Measurements from ENCODE around the gene AK3.

The AK3 gene

GRCh38 chr9:4739587-4740387 is 1.2 kb downstream of the AK3 start:
- no peak for TF ChIP-seq CTCF (conservative IDR thresholded peaks at IDR 0.05; ENCODE audit: low read length)
- DNase-seq (ENCODE audit: low read depth), result no peak
- H3K4me3 ChIP-seq (ENCODE audit: low read length), result peak overlapping the region; percentile 80

- no peak for DNase-seq (ENCODE audit: low read depth)
- TF ChIP-seq CTCF (conservative IDR thresholded peaks at IDR 0.05; ENCODE audit: low read length), result no peak
- H3K4me3 ChIP-seq (ENCODE audit: low read length), result peak overlapping the region; percentile 80
These were observed 2.0 kb downstream of the AK3 start for GRCh38 chr9:4738866-4739586.

- TF ChIP-seq CTCF (conservative IDR thresholded peaks at IDR 0.05; ENCODE audit: low read length), result no peak
- no peak for DNase-seq (ENCODE audit: low read depth)
These were observed 6.9 kb downstream of the AK3 start for GRCh38 chr9:4734150-4734549.

GRCh38 chr9:4732890-4733289 is 8.1 kb downstream of the AK3 start:
- TF ChIP-seq CTCF (conservative IDR thresholded peaks at IDR 0.05; ENCODE audit: low read length), result no peak
- no peak overlapping the region for H3K4me3 ChIP-seq (ENCODE audit: low read length)
- no peak for DNase-seq (ENCODE audit: low read depth)

More at GRCh38 chr9:4734150-4734549, 6.9 kb downstream of the AK3 start:
- H3K4me3 ChIP-seq (ENCODE audit: low read length), result no peak overlapping the region

- no peak overlapping the region for H3K4me3 ChIP-seq (ENCODE audit: low read length)
- no peak for DNase-seq (ENCODE audit: low read depth)
- TF ChIP-seq CTCF (conservative IDR thresholded peaks at IDR 0.05; ENCODE audit: low read length), result no peak
These were observed 13.4 kb downstream of the AK3 start for GRCh38 chr9:4727593-4727992.

- no peak overlapping the region for H3K4me3 ChIP-seq (ENCODE audit: low read length)
- TF ChIP-seq CTCF (conservative IDR thresholded peaks at IDR 0.05; ENCODE audit: low read length), result no peak
- no peak for DNase-seq (ENCODE audit: low read depth)
These were observed 15.1 kb downstream of the AK3 start for GRCh38 chr9:4725706-4726442.

Measured in AG10803 (cell line).